Prostate gland (tissue), 2 donors: Measurements from ENCODE around the gene ZC2HC1B. TPM values are rescaled to one million over a fixed set of nuclear protein-coding genes. Genes with fewer than 3 reads are reported as not detected.

Experiments
- DNase-seq: peaks from one replicate; pipeline ENCODE4 v3.0.0-alpha.2; 2019; ENCODE audit warnings: low spot score
- H3K27ac ChIP-seq, 2 donors: fragments of 200-600 bp; sonication (generic); 2 replicates each; pipeline ENCODE4 v1.5.1; 2017 to 2019
- H3K27me3 ChIP-seq: fragments of 200-600 bp; sonication (generic); replicated peaks from 2 replicates; pipeline ENCODE4 v1.5.1; 2019; ENCODE audit not compliant: insufficient read depth
- H3K36me3 ChIP-seq, 2 donors: fragments of 200-600 bp; sonication (generic); 1 replicate in 1 of 2; 2 replicates in 1 of 2; pipeline versions ENCODE4 v1.5.1 to v1.8.1; 2017 to 2019
- H3K4me1 ChIP-seq: fragments of 200-600 bp; sonication (generic); replicated peaks from 2 replicates; pipeline ENCODE4 v1.5.1; 2019
- H3K4me3 ChIP-seq, 2 donors: fragments of 200-600 bp; sonication (generic); 2 replicates each; pipeline ENCODE4 v1.5.1; 2017 to 2019
- H3K9me3 ChIP-seq: fragments of 200-600 bp; sonication (generic); 2 replicates; pipeline ENCODE4 v1.5.1; 2017
- CTCF ChIP-seq, 4 experiments: fragments of 200-600 bp in 2 of 4; fragments of 450-650 bp in 2 of 4; sonication (generic) in 2 of 4; IDR thresholded peaks; 1 replicate in 3 of 4; 2 replicates in 1 of 4; pipeline ENCODE4 v1.5.1; 2016 to 2019; ENCODE audit warnings: antibody characterized with exemption in 4 of 4, mild to moderate bottlenecking in 2 of 4, moderate library complexity in 2 of 4
- POLR2A ChIP-seq: fragments of 450-650 bp; IDR thresholded peaks from one replicate; pipeline ENCODE4 v1.6.1; 2016; ENCODE audit warnings: antibody characterized with exemption, mild to moderate bottlenecking
- POLR2AphosphoS5 ChIP-seq: sonication (generic); formaldehyde crosslinking; IDR thresholded peaks from one replicate; pipeline ENCODE4 v1.6.1; 2017; ENCODE audit warnings: antibody characterized with exemption
- WGBS: methylation state at CpG from one replicate; pipeline ENCODE4 v1.1.5; 2018; 5-methylcytosine and 5-hydroxymethylcytosine counted together
- intact Hi-C: fragments of 100-400 bp; cut with DNase I; formaldehyde crosslinking; loops from one replicate; pipeline ENCODE4 v1.14.2; 2022
- total RNA-seq, 2 donors: library from RNA; depleted of rRNA; stranded (reverse); fragments of >200 nt; gene quantifications; one replicate each; pipeline ENCODE4 v1.1.0, GENCODE V29; 2016

ZC2HC1B gene
- total RNA-seq, 2 donors from 2014 or later: 2.0 TPM; not detected in 1

DNA sequence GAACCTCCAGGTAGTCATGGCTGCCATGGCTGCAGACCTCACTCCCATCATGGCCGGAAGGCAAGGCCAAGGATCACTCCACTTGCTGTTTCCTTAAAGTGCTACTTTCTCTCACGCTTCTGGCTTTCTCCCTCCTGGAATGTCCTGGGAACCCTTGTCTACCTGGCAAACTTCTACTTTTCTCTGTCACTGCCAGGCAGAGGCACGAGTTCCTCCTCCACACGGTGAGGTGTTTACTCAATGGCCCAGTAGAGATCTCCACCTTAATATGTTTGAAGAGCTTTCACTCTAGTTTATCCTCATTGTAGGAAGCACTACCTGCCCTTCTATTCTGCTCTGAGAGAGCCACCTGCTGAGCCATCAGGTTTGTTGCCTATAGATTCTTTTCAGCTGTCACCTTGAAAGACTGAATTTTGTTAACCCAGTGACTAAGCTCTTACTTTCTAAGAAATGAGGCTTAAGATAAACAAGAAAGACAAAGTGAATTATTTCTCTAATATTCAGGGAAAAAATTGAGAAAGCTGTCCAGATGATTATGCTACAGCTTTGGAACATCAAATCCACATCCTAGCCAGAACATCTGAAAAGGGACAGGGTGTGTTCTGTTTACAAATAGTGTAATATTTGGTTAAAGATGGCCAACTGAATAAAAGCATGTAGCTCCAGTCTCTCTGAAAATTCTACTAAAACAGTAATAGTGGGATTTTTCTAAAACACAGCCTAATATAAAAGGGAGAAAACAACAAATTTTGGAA, 88.8 kb downstream of the ZC2HC1B start:
- Histone ChIP-seq H3K9me3 (no peaks in the 10 kb centered on the region), H3K4me3 (no peak overlapping the region), H3K27ac (no peak overlapping the region), H3K36me3 (no peaks in the 10 kb centered on the region), H3K27me3 (no peaks in the 10 kb centered on the region), H3K4me1 (no peaks in the 10 kb centered on the region)
- no peak for DNase-seq
- TF ChIP-seq POLR2AphosphoS5 (no peak), POLR2A (no peak), CTCF (IDR thresholded peaks at IDR 0.05) (no peak)
- intact Hi-C loops: no loop called here
- WGBS: 65% methylated on average over 4 of the region's 4 CpGs

- Histone ChIP-seq H3K27me3 (no peaks in the 10 kb centered on the region), H3K36me3 (no peaks in the 10 kb centered on the region), H3K4me3 (no peak overlapping the region), H3K4me1 (no peaks in the 10 kb centered on the region), H3K27ac (no peak overlapping the region), H3K9me3 (no peaks in the 10 kb centered on the region)
- no peak for DNase-seq
- no peak for TF ChIP-seq POLR2AphosphoS5
- no peak for TF ChIP-seq CTCF (IDR thresholded peaks at IDR 0.05)
- no peak for TF ChIP-seq POLR2A
- 87% methylated on average over 4 of the region's 4 CpGs for WGBS
- intact Hi-C loops: no loop called here
These were observed 89.6 kb downstream of the ZC2HC1B start for GRCh38 chr6:143953922-143954321.

- Histone ChIP-seq H3K27ac (no peak overlapping the region), H3K9me3 (no peaks in the 10 kb centered on the region), H3K4me3 (no peak overlapping the region), H3K27me3 (no peaks in the 10 kb centered on the region), H3K4me1 (no peaks in the 10 kb centered on the region), H3K36me3 (no peaks in the 10 kb centered on the region)
- intact Hi-C loops: no loop called here
- 96% methylated on average over 8 of the region's 8 CpGs for WGBS
- DNase-seq: no peak
- no peak for TF ChIP-seq POLR2A
- no peak for TF ChIP-seq CTCF (IDR thresholded peaks at IDR 0.05)
- TF ChIP-seq POLR2AphosphoS5: no peak
These were observed 91.7 kb downstream of the ZC2HC1B start for GRCh38 chr6:143955971-143956370.

GRCh38 chr6:143957679-143958274, 93.5 kb downstream of the ZC2HC1B start:
- Histone ChIP-seq H3K36me3 (no peaks in the 10 kb centered on the region), H3K27me3 (no peaks in the 10 kb centered on the region), H3K4me1 (no peaks in the 10 kb centered on the region), H3K27ac (no peak overlapping the region), H3K9me3 (no peaks in the 10 kb centered on the region), H3K4me3 (no peak overlapping the region)
- TF ChIP-seq POLR2AphosphoS5 (no peak), CTCF (IDR thresholded peaks at IDR 0.05) (no peak), POLR2A (no peak)
- 83% methylated on average over 4 of the region's 4 CpGs for WGBS
- intact Hi-C loops: no loop called here
- DNase-seq: no peak
